K562 (cell line): ENCODE results near the gene MRGPRF. TPM values are rescaled to one million over a fixed set of nuclear protein-coding genes. Genes with fewer than 3 reads are reported as not detected.
A peak's percentile ranks its signal among the peaks of the same experiment; 100 is the strongest.

ENCODE experiments used
- AFF1 ChIP-seq, 2 experiments: fragments of 450-650 bp; IDR thresholded peaks; 2 replicates each; pipeline ENCODE4 v1.6.1; 2018; ENCODE audit warnings: mild to moderate bottlenecking in 2 of 2, low read depth in 1 of 2; ENCODE audit not compliant: partially characterized antibody in 2 of 2
- ATF1 ChIP-seq, 2 experiments: fragments of 450-650 bp in 1 of 2; IDR thresholded peaks; 2 replicates each; pipeline ENCODE4 v1.6.1; 2016; ENCODE audit warnings: missing compliant biosample characterization in 1 of 2, missing genetic modification characterization in 1 of 2
- FOXJ2 ChIP-seq: fragments of 200-800 bp; sonication (Bioruptor generic); IDR thresholded peaks from 2 replicates; pipeline ENCODE4 v1.6.1; 2016; ENCODE audit warnings: missing genetic modification characterization, missing compliant biosample characterization
- HNRNPUL1 ChIP-seq: fragments of 200-400 bp; formaldehyde crosslinking; IDR thresholded peaks from 2 replicates; pipeline ENCODE4 v1.6.1; 2017; ENCODE audit warnings: low read length
- TOE1 ChIP-seq, 2 experiments: fragments of 450-650 bp in 1 of 2; sonication (generic) in 1 of 2; formaldehyde crosslinking in 1 of 2; IDR thresholded peaks; 2 replicates each; pipeline versions ENCODE4 v1.7.1 to v1.8.0; 2016 to 2022; ENCODE audit warnings: borderline replicate concordance in 2 of 2, mild to moderate bottlenecking in 2 of 2, antibody characterized with exemption in 1 of 2, inconsistent platforms in 1 of 2, low read depth in 1 of 2, missing genetic modification reagents in 1 of 2, moderate library complexity in 1 of 2
- ZNF584 ChIP-seq: fragments of 200-800 bp; sonication (Bioruptor generic); IDR thresholded peaks from 2 replicates; pipeline ENCODE4 v1.6.1; 2016; ENCODE audit warnings: low read depth, mild to moderate bottlenecking, missing genetic modification characterization, missing compliant biosample characterization
- polyA plus RNA-seq, 8 experiments: library from polyadenylated mRNA; depleted of rRNA in 4 of 8; stranded (reverse) in 5 of 8; unstranded in 3 of 8; fragments of >200 nt; fragmentation: Nextera tagmentation in 2 of 8; fragmentation: Illumina TruSeq in 1 of 8; extraction: Ambion mirVana in 2 of 8; extraction: Trizol in 1 of 8; gene quantifications; 2 replicates each; pipeline versions ENCODE4 v1.2.1 to v1.2.3, GENCODE V29; 2011 to 2014; ENCODE audit warnings: inconsistent platforms in 1 of 8, missing spikeins in 1 of 8
- total RNA-seq, 7 experiments: library from RNA; depleted of rRNA in 6 of 7; stranded (reverse); fragments of >200 nt in 6 of 7; fragmentation: Illumina TruSeq in 2 of 7; extraction: Trizol in 2 of 7; gene quantifications; 2 replicates each; pipeline versions ENCODE4 v1.2.1 to v1.2.3, GENCODE V29; 2011 to 2021; ENCODE audit warnings: low replicate concordance in 1 of 7
- TF ChIP-seq, protein P1 (sequence below): conservative IDR thresholded peaks from 2 replicates; pipeline ENCODE4 v1.6.1; 2011; ENCODE audit warnings: low read depth, mild to moderate bottlenecking, low read length; ENCODE audit not compliant: control insufficient read depth
- TF ChIP-seq, protein P2 (sequence below), 2 experiments: fragments of 450-650 bp; IDR thresholded peaks; 2 replicates each; pipeline ENCODE4 v1.6.1; 2016
- TF ChIP-seq, protein P3 (sequence below): fragments of 450-650 bp; IDR thresholded peaks from 2 replicates; pipeline ENCODE4 v1.6.1; 2017; ENCODE audit warnings: antibody characterized with exemption, mild to moderate bottlenecking
- TF ChIP-seq, protein P4 (sequence below): fragments of 250-450 bp; sonication (Bioruptor Pico); IDR thresholded peaks from 2 replicates; pipeline ENCODE4 v1.5.0; 2021; ENCODE audit warnings: mild to moderate bottlenecking, borderline replicate concordance

Gene MRGPRF
- total and polyA plus RNA-seq, 9 of the 15 experiments (the other 6 are each of a cell fraction or from before 2014, with no cell fraction given): not detected

GRCh38 chr11:68974421-68975194, 38.4 kb downstream of the MRGPRF start (continued):
- TF ChIP-seq, protein P1, sequence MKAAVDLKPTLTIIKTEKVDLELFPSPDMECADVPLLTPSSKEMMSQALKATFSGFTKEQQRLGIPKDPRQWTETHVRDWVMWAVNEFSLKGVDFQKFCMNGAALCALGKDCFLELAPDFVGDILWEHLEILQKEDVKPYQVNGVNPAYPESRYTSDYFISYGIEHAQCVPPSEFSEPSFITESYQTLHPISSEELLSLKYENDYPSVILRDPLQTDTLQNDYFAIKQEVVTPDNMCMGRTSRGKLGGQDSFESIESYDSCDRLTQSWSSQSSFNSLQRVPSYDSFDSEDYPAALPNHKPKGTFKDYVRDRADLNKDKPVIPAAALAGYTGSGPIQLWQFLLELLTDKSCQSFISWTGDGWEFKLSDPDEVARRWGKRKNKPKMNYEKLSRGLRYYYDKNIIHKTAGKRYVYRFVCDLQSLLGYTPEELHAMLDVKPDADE: peak; percentile 83; the same call in 1 of the 2 replicates
- no peak for TF ChIP-seq ZNF584 (CRISPR knock-in tag)
- TF ChIP-seq, protein P2, sequence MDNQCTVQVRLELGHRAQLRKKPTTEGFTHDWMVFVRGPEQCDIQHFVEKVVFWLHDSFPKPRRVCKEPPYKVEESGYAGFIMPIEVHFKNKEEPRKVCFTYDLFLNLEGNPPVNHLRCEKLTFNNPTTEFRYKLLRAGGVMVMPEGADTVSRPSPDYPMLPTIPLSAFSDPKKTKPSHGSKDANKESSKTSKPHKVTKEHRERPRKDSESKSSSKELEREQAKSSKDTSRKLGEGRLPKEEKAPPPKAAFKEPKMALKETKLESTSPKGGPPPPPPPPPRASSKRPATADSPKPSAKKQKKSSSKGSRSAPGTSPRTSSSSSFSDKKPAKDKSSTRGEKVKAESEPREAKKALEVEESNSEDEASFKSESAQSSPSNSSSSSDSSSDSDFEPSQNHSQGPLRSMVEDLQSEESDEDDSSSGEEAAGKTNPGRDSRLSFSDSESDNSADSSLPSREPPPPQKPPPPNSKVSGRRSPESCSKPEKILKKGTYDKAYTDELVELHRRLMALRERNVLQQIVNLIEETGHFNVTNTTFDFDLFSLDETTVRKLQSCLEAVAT (IDR thresholded peaks at IDR 0.05): no peak
- TF ChIP-seq ATF1 (CRISPR knock-in tag; IDR thresholded peaks at IDR 0.05): no peak
- peak; percentile 64 for TF ChIP-seq ATF1 (tag; IDR thresholded peaks at IDR 0.05)
- peak; percentile 98 for TF ChIP-seq TOE1 (IDR thresholded peaks at IDR 0.05; ENCODE audit: borderline replicate concordance)
- TF ChIP-seq TOE1 (CRISPR knock-in tag; IDR thresholded peaks at IDR 0.05; ENCODE audit: borderline replicate concordance, low read depth): no peak
- no peak for TF ChIP-seq HNRNPUL1
- peak in 1 of 2 experiments; percentile 74 for TF ChIP-seq AFF1 (IDR thresholded peaks at IDR 0.05; ENCODE audit: low read depth in 1 of 2, partially characterized antibody in 2 of 2)
- TF ChIP-seq, protein P3, sequence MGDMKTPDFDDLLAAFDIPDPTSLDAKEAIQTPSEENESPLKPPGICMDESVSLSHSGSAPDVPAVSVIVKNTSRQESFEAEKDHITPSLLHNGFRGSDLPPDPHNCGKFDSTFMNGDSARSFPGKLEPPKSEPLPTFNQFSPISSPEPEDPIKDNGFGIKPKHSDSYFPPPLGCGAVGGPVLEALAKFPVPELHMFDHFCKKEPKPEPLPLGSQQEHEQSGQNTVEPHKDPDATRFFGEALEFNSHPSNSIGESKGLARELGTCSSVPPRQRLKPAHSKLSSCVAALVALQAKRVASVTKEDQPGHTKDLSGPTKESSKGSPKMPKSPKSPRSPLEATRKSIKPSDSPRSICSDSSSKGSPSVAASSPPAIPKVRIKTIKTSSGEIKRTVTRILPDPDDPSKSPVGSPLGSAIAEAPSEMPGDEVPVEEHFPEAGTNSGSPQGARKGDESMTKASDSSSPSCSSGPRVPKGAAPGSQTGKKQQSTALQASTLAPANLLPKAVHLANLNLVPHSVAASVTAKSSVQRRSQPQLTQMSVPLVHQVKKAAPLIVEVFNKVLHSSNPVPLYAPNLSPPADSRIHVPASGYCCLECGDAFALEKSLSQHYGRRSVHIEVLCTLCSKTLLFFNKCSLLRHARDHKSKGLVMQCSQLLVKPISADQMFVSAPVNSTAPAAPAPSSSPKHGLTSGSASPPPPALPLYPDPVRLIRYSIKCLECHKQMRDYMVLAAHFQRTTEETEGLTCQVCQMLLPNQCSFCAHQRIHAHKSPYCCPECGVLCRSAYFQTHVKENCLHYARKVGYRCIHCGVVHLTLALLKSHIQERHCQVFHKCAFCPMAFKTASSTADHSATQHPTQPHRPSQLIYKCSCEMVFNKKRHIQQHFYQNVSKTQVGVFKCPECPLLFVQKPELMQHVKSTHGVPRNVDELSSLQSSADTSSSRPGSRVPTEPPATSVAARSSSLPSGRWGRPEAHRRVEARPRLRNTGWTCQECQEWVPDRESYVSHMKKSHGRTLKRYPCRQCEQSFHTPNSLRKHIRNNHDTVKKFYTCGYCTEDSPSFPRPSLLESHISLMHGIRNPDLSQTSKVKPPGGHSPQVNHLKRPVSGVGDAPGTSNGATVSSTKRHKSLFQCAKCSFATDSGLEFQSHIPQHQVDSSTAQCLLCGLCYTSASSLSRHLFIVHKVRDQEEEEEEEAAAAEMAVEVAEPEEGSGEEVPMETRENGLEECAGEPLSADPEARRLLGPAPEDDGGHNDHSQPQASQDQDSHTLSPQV: no peak
- TF ChIP-seq, protein P4, sequence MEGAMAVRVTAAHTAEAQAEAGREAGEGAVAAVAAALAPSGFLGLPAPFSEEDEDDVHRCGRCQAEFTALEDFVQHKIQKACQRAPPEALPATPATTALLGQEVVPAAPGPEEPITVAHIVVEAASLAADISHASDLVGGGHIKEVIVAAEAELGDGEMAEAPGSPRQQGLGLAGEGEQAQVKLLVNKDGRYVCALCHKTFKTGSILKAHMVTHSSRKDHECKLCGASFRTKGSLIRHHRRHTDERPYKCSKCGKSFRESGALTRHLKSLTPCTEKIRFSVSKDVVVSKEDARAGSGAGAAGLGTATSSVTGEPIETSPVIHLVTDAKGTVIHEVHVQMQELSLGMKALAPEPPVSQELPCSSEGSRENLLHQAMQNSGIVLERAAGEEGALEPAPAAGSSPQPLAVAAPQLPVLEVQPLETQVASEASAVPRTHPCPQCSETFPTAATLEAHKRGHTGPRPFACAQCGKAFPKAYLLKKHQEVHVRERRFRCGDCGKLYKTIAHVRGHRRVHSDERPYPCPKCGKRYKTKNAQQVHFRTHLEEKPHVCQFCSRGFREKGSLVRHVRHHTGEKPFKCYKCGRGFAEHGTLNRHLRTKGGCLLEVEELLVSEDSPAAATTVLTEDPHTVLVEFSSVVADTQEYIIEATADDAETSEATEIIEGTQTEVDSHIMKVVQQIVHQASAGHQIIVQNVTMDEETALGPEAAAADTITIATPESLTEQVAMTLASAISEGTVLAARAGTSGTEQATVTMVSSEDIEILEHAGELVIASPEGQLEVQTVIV (CRISPR knock-in tag): no peak
- no peak for TF ChIP-seq FOXJ2 (tag)
